Activated B cell treated with CpG ODN at 0.5 μM for 24 hours (primary cell): ENCODE results near the gene NAT9. TPM values are rescaled to one million over a fixed set of nuclear protein-coding genes. Genes with fewer than 3 reads are reported as not detected.

Source experiments
- ATAC-seq: fragments of 200-7000 bp; cut with Tn5 transposase; one replicate; pipeline ENCODE4 v1.10.0; 2021; ENCODE audit warnings: low read depth, mild to moderate bottlenecking, moderate library complexity
- CTCF ChIA-PET: fragments of 350-600 bp; sonication (Branson Sonifier 250); formaldehyde crosslinking; loops from one replicate; lab custom pipeline; 2021; ENCODE audit warnings: antibody characterized with exemption; lab: Charles Lee
- POLR2A ChIA-PET: fragments of 350-600 bp; sonication (Branson Sonifier 250); formaldehyde crosslinking; loops from one replicate; lab custom pipeline; 2021; ENCODE audit warnings: antibody characterized with exemption; lab: Charles Lee
- DNase-seq: peaks from one replicate; pipeline ENCODE4 v3.0.0; 2022
- H3K27ac Mint-ChIP-seq: one replicate; pipeline ENCODE4 v1.8.0; 2020; ENCODE audit warnings: mixed read lengths
- H3K27me3 Mint-ChIP-seq: one replicate; pipeline ENCODE4 v1.8.0; 2021; ENCODE audit warnings: mixed read lengths
- H3K36me3 Mint-ChIP-seq: one replicate; pipeline ENCODE4 v1.8.0; 2021; ENCODE audit warnings: low read depth, mixed read lengths
- H3K4me1 Mint-ChIP-seq: one replicate; pipeline ENCODE4 v1.8.0; 2021; ENCODE audit warnings: mixed read lengths
- H3K4me3 Mint-ChIP-seq: one replicate; pipeline ENCODE4 v1.8.0; 2020; ENCODE audit warnings: mild to moderate bottlenecking, mixed read lengths
- H3K9me3 Mint-ChIP-seq: one replicate; pipeline ENCODE4 v1.8.0; 2020; ENCODE audit warnings: mixed read lengths
- CTCF ChIP-seq: fragments of 200-600 bp; IDR thresholded peaks from one replicate; pipeline ENCODE4 v1.8.0; 2022; ENCODE audit warnings: antibody characterized with exemption, mild to moderate bottlenecking
- intact Hi-C: fragments of 100-400 bp; cut with micrococcal nuclease; formaldehyde crosslinking; loops from one replicate; pipeline ENCODE4 v1.15.1; 2024
- total RNA-seq: library from RNA; stranded (reverse); gene quantifications from 2 replicates; pipeline ENCODE4 v1.2.3, GENCODE V29; 2022

NAT9 gene
- total RNA-seq, 1 donor from 2014 or later = 79.7 TPM

GRCh38 chr17:74748279-74748528 lies 27.9 kb downstream of the NAT9 start:
- ATAC-seq (no peak), DNase-seq (no peak)
- Mint-ChIP-seq H3K27ac (peak overlapping the region; percentile 72), H3K4me3 (peak overlapping the region; percentile 80), H3K36me3 (peaks cover 9% of the 10 kb centered on the region), H3K27me3 (no peaks in the 10 kb centered on the region), H3K4me1 (peaks cover 64% of the 10 kb centered on the region), H3K9me3 (no peaks in the 10 kb centered on the region)
- no peak for TF ChIP-seq CTCF
- ChIA-PET POLR2A (interaction anchor here (0.7 to 6.7 kb wide), 5 partner anchors 9 to 112 kb away, joined by 4 to 76 read pairs (median 5); partner anchors contain the start of genes NAT9 and RAB37), CTCF (interaction anchor here (1.1 to 4.4 kb wide), 2 partner anchors 11 to 22 kb away, joined by 3 to 53 read pairs; no protein-coding TSS in a partner anchor)
- intact Hi-C loops = loop anchor here (1.0 kb wide), 3 partner anchors 28 to 125 kb away; partner anchors contain the start of gene NAT9

GRCh38 chr17:74746922-74747321 lies 29.2 kb downstream of the NAT9 start:
- H3K27ac Mint-ChIP-seq = no peak overlapping the region

GRCh38 chr17:74746376-74746775 lies 29.8 kb downstream of the NAT9 start:
- ChIA-PET CTCF (interaction anchor here (0.9 to 4.4 kb wide), 12 partner anchors 8 to 116 kb away, joined by 3 to 53 read pairs (median 12); partner anchors contain the start of genes GRIN2C and RAB37), POLR2A (interaction anchor here (0.6 to 6.7 kb wide), 5 partner anchors 10 to 1038 kb away, joined by 4 to 76 read pairs (median 6); partner anchors contain the start of genes FDXR, RAB37 and UNK)
- intact Hi-C loops = no loop called here
- Mint-ChIP-seq H3K27me3 (no peaks in the 10 kb centered on the region), H3K4me1 (peaks cover 65% of the 10 kb centered on the region), H3K9me3 (no peaks in the 10 kb centered on the region), H3K4me3 (no peak overlapping the region), H3K27ac (no peak overlapping the region), H3K36me3 (no peaks in the 10 kb centered on the region)
- no peak for DNase-seq
- TF ChIP-seq CTCF = no peak
- no peak for ATAC-seq

More at GRCh38 chr17:74746922-74747321, 29.2 kb downstream of the NAT9 start:
- CTCF ChIA-PET = interaction anchor here (1.1 to 4.4 kb wide), 8 partner anchors 10 to 115 kb away, joined by 3 to 53 read pairs (median 18); partner anchors contain the start of genes GRIN2C and RAB37
- no peaks in the 10 kb centered on the region for H3K9me3 Mint-ChIP-seq
- H3K4me3 Mint-ChIP-seq = peak overlapping the region; percentile 24
- H3K36me3 Mint-ChIP-seq = no peaks in the 10 kb centered on the region
- POLR2A ChIA-PET = interaction anchor here (0.6 to 6.7 kb wide), 8 partner anchors 10 to 1317 kb away, joined by 3 to 76 read pairs (median 6); partner anchors contain the start of genes FDXR, NAT9, RAB37 and UNK
- no peaks in the 10 kb centered on the region for H3K27me3 Mint-ChIP-seq
- no peak for DNase-seq
- no peak for ATAC-seq
- H3K4me1 Mint-ChIP-seq = peaks cover 65% of the 10 kb centered on the region
- intact Hi-C loops = no loop called here
- no peak for TF ChIP-seq CTCF

- no peaks in the 10 kb centered on the region for H3K36me3 Mint-ChIP-seq
- ChIA-PET POLR2A (interaction anchor here (1.3 to 6.7 kb wide), 4 partner anchors 9 to 24 kb away, joined by 4 to 76 read pairs (median 8); partner anchors contain the start of gene RAB37), CTCF (interaction anchor here (0.9 to 4.4 kb wide), 16 partner anchors 8 to 212 kb away, joined by 3 to 53 read pairs (median 10); partner anchors contain the start of genes GRIN2C and RAB37)
- TF ChIP-seq CTCF = no peak
- ATAC-seq = no peak
- H3K27me3 Mint-ChIP-seq = no peaks in the 10 kb centered on the region
- H3K27ac Mint-ChIP-seq = no peak overlapping the region
- peaks cover 65% of the 10 kb centered on the region for H3K4me1 Mint-ChIP-seq
- intact Hi-C loops = loop anchor here (2.0 kb wide), 1 partner anchor 13 kb away; no protein-coding TSS in a partner anchor
- no peak for DNase-seq
- H3K4me3 Mint-ChIP-seq = no peak overlapping the region
- no peaks in the 10 kb centered on the region for H3K9me3 Mint-ChIP-seq
Measured at GRCh38 chr17:74745548-74746177, 30.5 kb downstream of the NAT9 start.
